Cortex of kidney (tissue), 1 donor: ENCODE results near the gene NOX3.

Experiments
- DNase-seq: peaks from one replicate; lab custom pipeline; 2025; lab: John Stamatoyannopoulos, UW

Gene NOX3

GRCh38 chr6:155399745-155400653, 55.6 kb downstream of the NOX3 start:
- DNase-seq = no peak

- no peak for DNase-seq
Observed at GRCh38 chr6:155399062-155399744, 56.4 kb downstream of the NOX3 start.

GRCh38 chr6:155398701-155399061, 57.0 kb downstream of the NOX3 start:
- no peak for DNase-seq

GRCh38 chr6:155398221-155398620, 57.4 kb downstream of the NOX3 start:
- no peak for DNase-seq

GRCh38 chr6:155397172-155397705, 58.4 kb downstream of the NOX3 start:
- DNase-seq = no peak

GRCh38 chr6:155396605-155397004, 59.0 kb downstream of the NOX3 start:
- DNase-seq = no peak

GRCh38 chr6:155395339-155395738, 60.3 kb downstream of the NOX3 start:
- DNase-seq = no peak

- DNase-seq = no peak
Observed at GRCh38 chr6:155389130-155389529, 66.5 kb downstream of the NOX3 start.

GRCh38 chr6:155388591-155388990, 67.0 kb downstream of the NOX3 start:
- DNase-seq = no peak

GRCh38 chr6:155387481-155387880, 68.2 kb downstream of the NOX3 start:
- no peak for DNase-seq

GRCh38 chr6:155384321-155384952, 71.2 kb downstream of the NOX3 start:
- no peak for DNase-seq

- no peak for DNase-seq
Observed at GRCh38 chr6:155383913-155384312, 71.7 kb downstream of the NOX3 start.

- DNase-seq = no peak
Observed at GRCh38 chr6:155382338-155382685, 73.3 kb downstream of the NOX3 start.

- DNase-seq = no peak
Observed at GRCh38 chr6:155381673-155382337, 73.8 kb downstream of the NOX3 start.

- DNase-seq = no peak
Observed at GRCh38 chr6:155380666-155381332, 74.8 kb downstream of the NOX3 start.

- DNase-seq = no peak
Observed at GRCh38 chr6:155378724-155379123, 76.9 kb downstream of the NOX3 start.

- DNase-seq = no peak
Observed at GRCh38 chr6:155378276-155378675, 77.4 kb downstream of the NOX3 start.

- DNase-seq = no peak
Observed at GRCh38 chr6:155377061-155377460, 78.6 kb downstream of the NOX3 start.

GRCh38 chr6:155375801-155376200, 79.8 kb downstream of the NOX3 start:
- DNase-seq = no peak

- no peak for DNase-seq
Observed at GRCh38 chr6:155374681-155375080, 81.0 kb downstream of the NOX3 start.

GRCh38 chr6:155373276-155373675, 82.4 kb downstream of the NOX3 start:
- no peak for DNase-seq

GRCh38 chr6:155372256-155372655, 83.4 kb downstream of the NOX3 start:
- DNase-seq = no peak
